Panc1 (cell line): Measurements from ENCODE around the gene POFUT2.

Experiments used
- POLR2AphosphoS5 ChIP-seq: IDR thresholded peaks from 2 replicates; pipeline ENCODE4 v1.6.1; 2012; ENCODE audit warnings: mild to moderate bottlenecking, low read depth, low read length, moderate library complexity
- SIN3A ChIP-seq: IDR thresholded peaks from 2 replicates; pipeline ENCODE4 v1.6.1; 2012; ENCODE audit warnings: low read depth, mild to moderate bottlenecking, low read length, moderate library complexity, borderline replicate concordance; ENCODE audit not compliant: insufficient read depth
- TF ChIP-seq, protein P1 (sequence below): fragments of 450-650 bp; IDR thresholded peaks from 2 replicates; pipeline ENCODE4 v1.5.1; 2017; ENCODE audit warnings: mild to moderate bottlenecking
- TF ChIP-seq, protein P2 (sequence below), 2 experiments: IDR thresholded peaks; 2 replicates each; pipeline ENCODE4 v1.6.1; 2011 to 2012; ENCODE audit warnings: low read depth in 2 of 2, control low read depth in 1 of 2, low read length in 1 of 2, mild to moderate bottlenecking in 1 of 2, moderate library complexity in 1 of 2; ENCODE audit not compliant: insufficient read depth in 1 of 2

DNA sequence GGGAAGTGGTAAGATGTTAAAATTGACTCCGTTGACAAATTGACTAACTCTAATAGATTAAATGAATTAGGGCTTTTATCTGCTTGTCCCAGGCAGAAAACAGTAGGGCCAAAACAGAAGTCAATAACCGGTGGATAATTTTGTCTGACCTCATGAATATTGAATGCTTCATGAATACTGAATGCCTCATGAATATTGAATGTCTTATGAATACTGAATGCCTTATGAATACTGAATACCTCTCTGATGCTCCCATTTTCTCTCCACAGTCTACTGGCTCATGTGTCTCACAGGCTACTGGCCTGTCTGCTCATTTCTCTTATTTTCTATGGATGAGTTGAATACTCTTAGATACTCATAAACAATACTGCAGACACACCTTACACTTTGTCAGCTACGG lies 56.0 kb downstream of the POFUT2 start:
- TF ChIP-seq, protein P1, sequence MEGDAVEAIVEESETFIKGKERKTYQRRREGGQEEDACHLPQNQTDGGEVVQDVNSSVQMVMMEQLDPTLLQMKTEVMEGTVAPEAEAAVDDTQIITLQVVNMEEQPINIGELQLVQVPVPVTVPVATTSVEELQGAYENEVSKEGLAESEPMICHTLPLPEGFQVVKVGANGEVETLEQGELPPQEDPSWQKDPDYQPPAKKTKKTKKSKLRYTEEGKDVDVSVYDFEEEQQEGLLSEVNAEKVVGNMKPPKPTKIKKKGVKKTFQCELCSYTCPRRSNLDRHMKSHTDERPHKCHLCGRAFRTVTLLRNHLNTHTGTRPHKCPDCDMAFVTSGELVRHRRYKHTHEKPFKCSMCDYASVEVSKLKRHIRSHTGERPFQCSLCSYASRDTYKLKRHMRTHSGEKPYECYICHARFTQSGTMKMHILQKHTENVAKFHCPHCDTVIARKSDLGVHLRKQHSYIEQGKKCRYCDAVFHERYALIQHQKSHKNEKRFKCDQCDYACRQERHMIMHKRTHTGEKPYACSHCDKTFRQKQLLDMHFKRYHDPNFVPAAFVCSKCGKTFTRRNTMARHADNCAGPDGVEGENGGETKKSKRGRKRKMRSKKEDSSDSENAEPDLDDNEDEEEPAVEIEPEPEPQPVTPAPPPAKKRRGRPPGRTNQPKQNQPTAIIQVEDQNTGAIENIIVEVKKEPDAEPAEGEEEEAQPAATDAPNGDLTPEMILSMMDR: no peak
- TF ChIP-seq POLR2AphosphoS5 (no peak), SIN3A (no peak)
- TF ChIP-seq, protein P2, sequence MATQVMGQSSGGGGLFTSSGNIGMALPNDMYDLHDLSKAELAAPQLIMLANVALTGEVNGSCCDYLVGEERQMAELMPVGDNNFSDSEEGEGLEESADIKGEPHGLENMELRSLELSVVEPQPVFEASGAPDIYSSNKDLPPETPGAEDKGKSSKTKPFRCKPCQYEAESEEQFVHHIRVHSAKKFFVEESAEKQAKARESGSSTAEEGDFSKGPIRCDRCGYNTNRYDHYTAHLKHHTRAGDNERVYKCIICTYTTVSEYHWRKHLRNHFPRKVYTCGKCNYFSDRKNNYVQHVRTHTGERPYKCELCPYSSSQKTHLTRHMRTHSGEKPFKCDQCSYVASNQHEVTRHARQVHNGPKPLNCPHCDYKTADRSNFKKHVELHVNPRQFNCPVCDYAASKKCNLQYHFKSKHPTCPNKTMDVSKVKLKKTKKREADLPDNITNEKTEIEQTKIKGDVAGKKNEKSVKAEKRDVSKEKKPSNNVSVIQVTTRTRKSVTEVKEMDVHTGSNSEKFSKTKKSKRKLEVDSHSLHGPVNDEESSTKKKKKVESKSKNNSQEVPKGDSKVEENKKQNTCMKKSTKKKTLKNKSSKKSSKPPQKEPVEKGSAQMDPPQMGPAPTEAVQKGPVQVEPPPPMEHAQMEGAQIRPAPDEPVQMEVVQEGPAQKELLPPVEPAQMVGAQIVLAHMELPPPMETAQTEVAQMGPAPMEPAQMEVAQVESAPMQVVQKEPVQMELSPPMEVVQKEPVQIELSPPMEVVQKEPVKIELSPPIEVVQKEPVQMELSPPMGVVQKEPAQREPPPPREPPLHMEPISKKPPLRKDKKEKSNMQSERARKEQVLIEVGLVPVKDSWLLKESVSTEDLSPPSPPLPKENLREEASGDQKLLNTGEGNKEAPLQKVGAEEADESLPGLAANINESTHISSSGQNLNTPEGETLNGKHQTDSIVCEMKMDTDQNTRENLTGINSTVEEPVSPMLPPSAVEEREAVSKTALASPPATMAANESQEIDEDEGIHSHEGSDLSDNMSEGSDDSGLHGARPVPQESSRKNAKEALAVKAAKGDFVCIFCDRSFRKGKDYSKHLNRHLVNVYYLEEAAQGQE (IDR thresholded peaks at IDR 0.05; ENCODE audit: insufficient read depth in 1 of 2, low read depth in 2 of 2, low read length in 1 of 2): no peak
